Cardiac fibroblast (primary cell): ENCODE measurements around the gene ATXN2.

ENCODE experiments used
- DNase-seq, 2 donors: peaks; one replicate each; pipeline versions ENCODE4 v3.0.0 to v3.0.0-alpha.2; 2010; ENCODE audit warnings: low read depth in 2 of 2
- H3K4me3 ChIP-seq, 2 donors: replicated peaks in 1 of 2; 1 replicate in 1 of 2; 2 replicates in 1 of 2; pipeline ENCODE4 v1.5.1; 2011; ENCODE audit warnings: low read depth in 2 of 2, low read length in 2 of 2, mild to moderate bottlenecking in 2 of 2, moderate library complexity in 1 of 2
- CTCF ChIP-seq: IDR thresholded peaks from one replicate; pipeline ENCODE4 v1.5.1; 2011; ENCODE audit warnings: low read depth, mild to moderate bottlenecking, low read length, inconsistent platforms

ATXN2 gene

GRCh38 chr12:111430433-111431353 is 168.4 kb downstream of the ATXN2 start:
- no peak overlapping the region for H3K4me3 ChIP-seq
- TF ChIP-seq CTCF: no peak
- DNase-seq: no peak

GRCh38 chr12:111429828-111430432 is 169.2 kb downstream of the ATXN2 start:
- DNase-seq: no peak
- no peak for TF ChIP-seq CTCF
- no peak overlapping the region for H3K4me3 ChIP-seq

GRCh38 chr12:111428728-111429175 is 170.4 kb downstream of the ATXN2 start:
- no peak for TF ChIP-seq CTCF
- DNase-seq: no peak
- no peak overlapping the region for H3K4me3 ChIP-seq

- TF ChIP-seq CTCF: no peak
- no peak overlapping the region for H3K4me3 ChIP-seq
These were observed 170.9 kb downstream of the ATXN2 start for GRCh38 chr12:111428081-111428727.

GRCh38 chr12:111427417-111428074 is 171.6 kb downstream of the ATXN2 start:
- no peak overlapping the region for H3K4me3 ChIP-seq
- no peak for TF ChIP-seq CTCF
- no peak for DNase-seq

More at GRCh38 chr12:111428081-111428727, 170.9 kb downstream of the ATXN2 start:
- DNase-seq: no peak
